Caco-2 (cell line): ENCODE measurements around the gene NT5C3B. TPM values are rescaled to one million over a fixed set of nuclear protein-coding genes. Genes with fewer than 3 reads are reported as not detected.

ENCODE experiments used
- BruUV-seq: library from RNA; stranded (reverse); fragments of 400-500 nt; replicated peaks from 2 replicates; lab custom pipeline; 2021; lab: Mats Ljungman, UMichigan
- CTCF ChIA-PET: fragments of 300-600 bp; sonication (Branson Sonifier 250); formaldehyde crosslinking; loops from one replicate; lab custom pipeline; 2022; ENCODE audit warnings: antibody characterized with exemption; lab: Charles Lee
- POLR2A ChIA-PET: fragments of 300-600 bp; sonication (Branson Sonifier 250); formaldehyde crosslinking; loops from one replicate; lab custom pipeline; 2022; ENCODE audit warnings: antibody characterized with exemption; lab: Charles Lee
- DNase-seq, 2 experiments: peaks; one replicate each; pipeline versions ENCODE4 v3.0.0 to v3.0.0-alpha.2; 2020 to 2022
- H3K27me3 ChIP-seq: replicated peaks from 2 replicates; pipeline ENCODE4 v1.6.0; 2011; ENCODE audit warnings: low read length; ENCODE audit not compliant: control insufficient read depth, insufficient read depth
- H3K36me3 ChIP-seq: 2 replicates; pipeline ENCODE4 v1.5.1; 2011; ENCODE audit warnings: low read length; ENCODE audit not compliant: control insufficient read depth, insufficient read depth
- H3K4me1 ChIP-seq: fragments of 250-450 bp; sonication (Bioruptor Pico); 2 replicates; pipeline ENCODE4 v1.5.1; 2020; ENCODE audit warnings: mild to moderate bottlenecking
- H3K4me3 ChIP-seq: 2 replicates; pipeline ENCODE4 v1.5.1; 2011; ENCODE audit warnings: low read depth, mild to moderate bottlenecking, control low read depth, low read length
- H3K9me3 ChIP-seq: fragments of 250-450 bp; sonication (Bioruptor Pico); 2 replicates; pipeline ENCODE4 v1.5.1; 2020; ENCODE audit warnings: mild to moderate bottlenecking, moderate library complexity
- H3K27ac Mint-ChIP-seq: one replicate; pipeline ENCODE4 v1.8.0; 2022; ENCODE audit warnings: mixed read lengths; ENCODE audit not compliant: unreplicated experiment
- H3K27me3 Mint-ChIP-seq: one replicate; pipeline ENCODE4 v1.8.0; 2022; ENCODE audit warnings: mixed read lengths; ENCODE audit not compliant: insufficient read depth, unreplicated experiment
- H3K36me3 Mint-ChIP-seq: one replicate; pipeline ENCODE4 v1.8.0; 2022; ENCODE audit warnings: mild to moderate bottlenecking, mixed read lengths; ENCODE audit not compliant: insufficient read depth, unreplicated experiment
- H3K4me1 Mint-ChIP-seq: one replicate; pipeline ENCODE4 v1.8.0; 2022; ENCODE audit warnings: low read depth, mixed read lengths; ENCODE audit not compliant: unreplicated experiment
- H3K4me3 Mint-ChIP-seq: one replicate; pipeline ENCODE4 v1.8.0; 2022; ENCODE audit warnings: mild to moderate bottlenecking, moderate library complexity, mixed read lengths; ENCODE audit not compliant: unreplicated experiment
- H3K9me3 Mint-ChIP-seq: one replicate; pipeline ENCODE4 v1.8.0; 2022; ENCODE audit warnings: mixed read lengths; ENCODE audit not compliant: unreplicated experiment
- intact Hi-C: fragments of 100-400 bp; cut with micrococcal nuclease; formaldehyde crosslinking; loops from one replicate; pipeline ENCODE4 v1.10.0; 2022; ENCODE audit not compliant: unreplicated experiment
- total RNA-seq: library from RNA; stranded (reverse); gene quantifications from 2 replicates; pipeline ENCODE4 v1.2.3, GENCODE V29; 2022
- TF ChIP-seq, protein P1 (sequence below), 2 experiments: fragments of 200-600 bp in 1 of 2; IDR thresholded peaks; 1 replicate in 1 of 2; 2 replicates in 1 of 2; pipeline versions ENCODE4 v1.5.1 to v1.8.0; 2011 to 2022; ENCODE audit warnings: antibody characterized with exemption in 1 of 2, control low read depth in 1 of 2, inconsistent platforms in 1 of 2, low read depth in 1 of 2, low read length in 1 of 2, mild to moderate bottlenecking in 1 of 2, moderate library complexity in 1 of 2; ENCODE audit not compliant: insufficient read depth in 1 of 2, severe bottlenecking in 1 of 2, unreplicated experiment in 1 of 2

NT5C3B gene
- total RNA-seq, 1 experiment from 2014 or later: 94.5 TPM

DNA sequence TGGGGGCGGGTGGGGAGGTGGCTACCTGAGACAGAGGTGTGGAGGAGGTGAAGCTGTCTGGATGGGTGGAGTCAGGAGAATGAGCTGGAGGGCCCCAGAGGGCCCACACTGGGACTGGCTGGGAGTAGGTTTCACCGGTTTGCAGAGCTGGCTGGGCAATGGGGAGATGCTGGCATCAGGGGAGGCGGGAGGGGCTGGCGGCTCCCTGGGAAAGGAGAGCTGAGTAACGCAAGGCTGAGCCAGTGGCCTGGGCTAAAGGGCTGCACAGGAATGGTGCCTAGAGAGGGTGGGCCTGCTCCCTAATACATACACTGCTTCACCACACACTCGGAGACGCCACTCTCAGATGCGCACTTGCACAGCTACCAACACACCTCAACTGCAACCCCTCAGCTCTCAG lies 36.7 kb downstream of the NT5C3B start:
- no TSS peak for BruUV-seq
- H3K4me1 ChIP-seq: peaks cover 53% of the 10 kb centered on the region
- intact Hi-C loops: no loop called here
- H3K36me3 Mint-ChIP-seq: peaks cover 58% of the 10 kb centered on the region
- H3K27me3 ChIP-seq: no peaks in the 10 kb centered on the region
- CTCF ChIA-PET: interaction anchor here (5.4 kb wide), 1 partner anchor 14 kb away, joined by 169 read pairs; the partner anchor contains the start of gene JUP
- peak overlapping the region; percentile 99 for H3K27ac Mint-ChIP-seq
- H3K36me3 ChIP-seq: 0 out of 2 replicates have a peak, but pooled peaks cover 2% of the 10 kb centered on the region
- peaks cover 55% of the 10 kb centered on the region for H3K4me1 Mint-ChIP-seq
- TF ChIP-seq, protein P1, sequence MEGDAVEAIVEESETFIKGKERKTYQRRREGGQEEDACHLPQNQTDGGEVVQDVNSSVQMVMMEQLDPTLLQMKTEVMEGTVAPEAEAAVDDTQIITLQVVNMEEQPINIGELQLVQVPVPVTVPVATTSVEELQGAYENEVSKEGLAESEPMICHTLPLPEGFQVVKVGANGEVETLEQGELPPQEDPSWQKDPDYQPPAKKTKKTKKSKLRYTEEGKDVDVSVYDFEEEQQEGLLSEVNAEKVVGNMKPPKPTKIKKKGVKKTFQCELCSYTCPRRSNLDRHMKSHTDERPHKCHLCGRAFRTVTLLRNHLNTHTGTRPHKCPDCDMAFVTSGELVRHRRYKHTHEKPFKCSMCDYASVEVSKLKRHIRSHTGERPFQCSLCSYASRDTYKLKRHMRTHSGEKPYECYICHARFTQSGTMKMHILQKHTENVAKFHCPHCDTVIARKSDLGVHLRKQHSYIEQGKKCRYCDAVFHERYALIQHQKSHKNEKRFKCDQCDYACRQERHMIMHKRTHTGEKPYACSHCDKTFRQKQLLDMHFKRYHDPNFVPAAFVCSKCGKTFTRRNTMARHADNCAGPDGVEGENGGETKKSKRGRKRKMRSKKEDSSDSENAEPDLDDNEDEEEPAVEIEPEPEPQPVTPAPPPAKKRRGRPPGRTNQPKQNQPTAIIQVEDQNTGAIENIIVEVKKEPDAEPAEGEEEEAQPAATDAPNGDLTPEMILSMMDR (IDR thresholded peaks at IDR 0.05; ENCODE audit: insufficient read depth in 1 of 2, low read depth in 1 of 2, low read length in 1 of 2, severe bottlenecking in 1 of 2, unreplicated experiment in 1 of 2): no peak
- H3K9me3 Mint-ChIP-seq: no peaks in the 10 kb centered on the region
- no peaks in the 10 kb centered on the region for H3K9me3 ChIP-seq
- no peak overlapping the region for H3K4me3 ChIP-seq
- POLR2A ChIA-PET: interaction anchor here (4.2 kb wide), 1 partner anchor 14 kb away, joined by 243 read pairs; the partner anchor contains the start of gene JUP
- DNase-seq: no peak
- H3K4me3 Mint-ChIP-seq: peak overlapping the region; percentile 3
- H3K27me3 Mint-ChIP-seq: no peaks in the 10 kb centered on the region

GRCh38 chr17:41797377-41797776 lies 38.7 kb downstream of the NT5C3B start:
- intact Hi-C loops: no loop called here
- POLR2A ChIA-PET: no interaction called here
- BruUV-seq: no TSS peak

DNA sequence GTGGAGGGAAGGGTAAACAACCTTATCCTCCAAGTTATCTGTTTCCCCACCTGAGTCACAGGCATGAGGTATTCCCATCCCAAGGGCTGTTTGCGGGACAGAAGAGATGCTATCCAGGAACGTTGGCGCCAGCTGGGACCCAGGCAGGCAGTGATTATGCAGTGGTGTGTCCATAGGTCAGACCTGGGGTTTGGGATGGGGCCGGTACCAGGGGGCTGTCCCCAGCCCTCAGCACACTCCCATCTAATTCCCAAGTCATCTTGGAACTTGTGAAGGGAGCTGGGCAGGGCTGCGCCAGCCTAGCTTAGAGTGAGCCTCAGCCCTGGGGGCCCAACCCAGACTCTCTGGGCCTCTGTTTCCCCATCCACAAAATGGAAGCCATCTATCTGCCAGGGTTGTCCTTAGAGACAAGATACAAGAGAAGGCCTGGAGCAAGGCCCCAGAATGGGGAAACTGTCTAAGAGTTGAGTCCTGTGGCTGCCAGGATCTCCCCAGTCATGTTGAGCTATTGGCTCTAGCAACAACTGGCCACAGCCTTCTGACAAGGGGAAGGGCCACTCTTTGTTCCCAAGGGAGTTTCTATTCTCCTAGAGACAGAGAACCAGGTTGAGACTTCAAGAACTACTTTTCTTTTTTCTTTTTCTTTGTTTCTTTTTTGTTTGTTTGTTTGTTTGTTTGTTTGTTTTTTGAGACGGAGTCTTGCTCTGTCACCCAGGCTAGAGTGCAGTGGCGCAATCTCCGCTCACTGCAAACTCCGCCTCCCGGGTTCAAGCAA lies 39.7 kb downstream of the NT5C3B start:
- BruUV-seq: no TSS peak
- H3K4me1 Mint-ChIP-seq: peaks cover 63% of the 10 kb centered on the region
- no peaks in the 10 kb centered on the region for H3K27me3 ChIP-seq
- peaks cover 75% of the 10 kb centered on the region for H3K4me1 ChIP-seq
- H3K9me3 ChIP-seq: no peaks in the 10 kb centered on the region
- TF ChIP-seq, protein P1 (IDR thresholded peaks at IDR 0.05; ENCODE audit: insufficient read depth in 1 of 2, low read depth in 1 of 2, low read length in 1 of 2, severe bottlenecking in 1 of 2, unreplicated experiment in 1 of 2): no peak
- H3K36me3 Mint-ChIP-seq: peaks cover 54% of the 10 kb centered on the region
- no peaks in the 10 kb centered on the region for H3K27me3 Mint-ChIP-seq
- DNase-seq: peak; percentile 51 to 84
- intact Hi-C loops: no loop called here
- ChIA-PET POLR2A (interaction anchor here (1.2 kb wide), 1 partner anchor 10 kb away, joined by 13 read pairs; the partner anchor contains the start of gene JUP), CTCF (interaction anchor here (0.6 to 4.4 kb wide), 2 partner anchors 11 to 94 kb away, joined by 4 to 45 read pairs; partner anchors contain the start of gene JUP)
- peak overlapping the region; percentile 83 for H3K27ac Mint-ChIP-seq
- peak overlapping the region; percentile 16 for H3K4me3 Mint-ChIP-seq
- H3K36me3 ChIP-seq: no peaks in the 10 kb centered on the region
- H3K9me3 Mint-ChIP-seq: no peaks in the 10 kb centered on the region
- H3K4me3 ChIP-seq: no peak overlapping the region

More at GRCh38 chr17:41797377-41797776, 38.7 kb downstream of the NT5C3B start:
- CTCF ChIA-PET: interaction anchor here (0.6 kb wide), 1 partner anchor 95 kb away, joined by 4 read pairs; no protein-coding TSS in a partner anchor
- H3K36me3 Mint-ChIP-seq: peaks cover 61% of the 10 kb centered on the region
- peak overlapping the region; percentile 99 for H3K27ac Mint-ChIP-seq
- H3K36me3 ChIP-seq: 0 out of 2 replicates have a peak, but pooled peaks cover 2% of the 10 kb centered on the region
- H3K9me3 Mint-ChIP-seq: no peaks in the 10 kb centered on the region
- no peaks in the 10 kb centered on the region for H3K9me3 ChIP-seq
- DNase-seq: no peak
- H3K4me3 Mint-ChIP-seq: no peak overlapping the region
- H3K4me1 Mint-ChIP-seq: peaks cover 59% of the 10 kb centered on the region
- no peaks in the 10 kb centered on the region for H3K27me3 ChIP-seq
- H3K4me1 ChIP-seq: peaks cover 68% of the 10 kb centered on the region
- no peak overlapping the region for H3K4me3 ChIP-seq
- H3K27me3 Mint-ChIP-seq: no peaks in the 10 kb centered on the region
- TF ChIP-seq, protein P1 (IDR thresholded peaks at IDR 0.05; ENCODE audit: insufficient read depth in 1 of 2, low read depth in 1 of 2, low read length in 1 of 2, severe bottlenecking in 1 of 2, unreplicated experiment in 1 of 2): no peak
